NCI-H226 (cell line): Measurements from ENCODE around the gene GEMIN8.
A peak's percentile ranks its signal among the peaks of the same experiment; 100 is the strongest.

ENCODE experiments used
- DNase-seq: peaks from one replicate; pipeline ENCODE4 v3.0.0-alpha.2; 2015

GEMIN8 gene, protein sequence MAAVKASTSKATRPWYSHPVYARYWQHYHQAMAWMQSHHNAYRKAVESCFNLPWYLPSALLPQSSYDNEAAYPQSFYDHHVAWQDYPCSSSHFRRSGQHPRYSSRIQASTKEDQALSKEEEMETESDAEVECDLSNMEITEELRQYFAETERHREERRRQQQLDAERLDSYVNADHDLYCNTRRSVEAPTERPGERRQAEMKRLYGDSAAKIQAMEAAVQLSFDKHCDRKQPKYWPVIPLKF

DNA sequence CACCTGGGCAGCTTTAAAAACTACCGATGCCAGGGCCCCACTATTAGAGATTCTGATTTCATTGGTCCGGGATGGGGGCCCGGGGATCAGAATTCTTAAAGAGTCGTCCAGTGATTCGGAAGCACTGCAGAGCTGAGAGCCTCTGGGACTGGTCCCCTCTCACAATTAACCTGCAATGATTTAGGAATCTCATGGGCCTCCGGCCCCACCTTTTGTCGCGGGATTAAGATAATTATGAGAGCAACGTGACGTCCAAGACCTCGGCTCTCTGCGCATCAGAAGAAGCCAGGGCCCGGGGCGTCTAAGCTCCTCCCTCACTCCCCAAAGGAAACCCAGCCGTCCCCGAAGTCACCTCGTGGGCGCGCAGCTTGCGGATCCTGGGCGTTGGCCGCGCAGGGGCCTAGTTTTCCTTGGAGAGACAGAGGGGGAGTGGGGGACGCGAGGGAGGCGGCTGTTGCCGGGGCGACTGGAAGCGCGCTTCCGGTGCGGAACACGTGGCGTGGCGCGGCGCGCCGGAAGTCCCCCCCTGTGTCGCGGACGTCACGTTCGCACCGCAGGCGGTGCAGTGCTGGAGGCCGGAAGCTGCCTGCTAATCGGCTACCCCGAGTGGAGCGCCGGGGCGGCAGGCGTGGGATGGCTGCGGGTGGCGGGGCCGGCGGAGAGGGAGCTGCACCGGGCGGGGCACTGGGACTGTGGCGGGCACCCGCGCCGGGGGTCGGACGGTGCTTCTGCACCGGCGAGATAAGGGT, at the start of gene GEMIN8:
GEMIN8 (minus strand) TSS at position 468 of the 749 bp plus-strand sequence. CDS start 8,414 bp downstream, outside the sequence.
- DNase-seq: peak; percentile 70

DNA sequence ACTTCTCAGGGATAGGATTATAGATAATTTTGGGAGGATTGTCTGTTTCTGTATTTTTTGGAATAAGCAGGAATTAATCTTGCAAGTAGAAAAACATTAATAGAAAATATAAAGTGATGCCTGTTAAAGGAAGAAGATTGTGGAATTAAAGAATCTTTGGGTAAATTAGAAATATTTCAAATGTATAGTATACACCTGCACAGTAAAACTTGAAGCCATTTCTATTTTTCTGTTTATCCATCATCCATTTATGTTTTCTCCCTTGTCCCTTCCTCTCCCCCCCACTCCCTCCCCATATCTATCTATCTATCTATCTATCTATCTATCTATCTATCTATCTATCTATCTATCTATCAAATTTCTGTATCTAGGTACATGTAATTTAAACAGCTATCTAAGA, 46.9 kb upstream of the GEMIN8 start:
- DNase-seq: no peak

DNA sequence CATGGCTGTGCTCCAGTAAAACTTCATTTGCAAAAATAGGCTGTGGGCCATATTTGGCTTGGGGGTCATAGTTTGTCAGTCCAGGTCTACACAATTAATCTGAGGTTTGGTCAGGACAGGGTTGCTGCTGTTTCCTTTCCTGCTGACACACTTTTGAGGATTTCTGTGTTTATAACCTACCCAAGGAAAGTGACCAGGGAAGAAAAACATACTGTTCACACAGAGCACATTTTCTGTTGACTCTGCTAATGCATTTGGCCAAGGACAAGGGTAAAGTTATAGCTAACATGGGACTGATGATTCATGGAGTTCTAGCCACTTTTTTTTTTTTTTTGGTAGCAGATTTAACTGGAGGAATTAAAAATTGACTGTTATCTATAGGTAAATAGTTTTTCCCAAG, 43.9 kb upstream of the GEMIN8 start:
- no peak for DNase-seq

DNA sequence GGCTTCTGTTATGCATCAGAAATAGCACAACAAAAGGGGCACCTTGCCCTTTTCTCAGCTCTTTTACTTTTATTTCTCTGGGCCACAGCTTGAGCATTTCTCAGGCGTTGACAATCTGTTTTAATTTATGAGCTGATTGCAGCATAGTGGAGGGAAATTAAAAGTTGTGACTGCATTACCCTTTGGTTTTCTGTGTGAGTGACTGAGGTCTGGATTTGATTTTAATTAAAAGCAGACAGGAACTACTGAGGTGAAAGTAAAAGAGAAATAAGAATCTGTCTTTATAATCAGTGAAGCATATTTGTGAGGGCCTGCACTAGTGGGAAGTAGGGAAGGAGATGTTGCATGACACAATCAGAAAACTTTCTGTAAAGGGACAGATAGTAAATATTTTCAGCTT, 43.4 kb upstream of the GEMIN8 start:
- DNase-seq: no peak

DNA sequence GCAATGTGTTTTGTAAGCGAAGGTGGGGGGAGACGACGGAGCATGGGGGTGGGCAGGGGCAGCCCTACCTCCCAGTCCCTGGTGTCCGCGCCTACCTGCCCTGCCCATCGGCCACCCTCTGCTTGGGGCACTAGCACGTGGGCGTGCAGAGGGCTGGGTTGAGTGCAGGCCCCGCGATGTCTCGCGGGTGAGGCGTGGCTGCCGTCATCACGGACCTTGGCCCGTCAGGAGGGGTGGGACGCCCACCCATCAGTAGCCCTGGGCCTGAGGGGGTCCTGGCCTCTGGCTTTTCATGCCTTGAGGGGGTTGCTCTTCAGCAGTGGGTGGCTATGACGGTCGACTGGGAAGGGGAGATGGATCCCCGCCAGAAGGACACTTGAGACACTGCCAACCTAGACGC, 36.1 kb upstream of the GEMIN8 start:
- DNase-seq: no peak

DNA sequence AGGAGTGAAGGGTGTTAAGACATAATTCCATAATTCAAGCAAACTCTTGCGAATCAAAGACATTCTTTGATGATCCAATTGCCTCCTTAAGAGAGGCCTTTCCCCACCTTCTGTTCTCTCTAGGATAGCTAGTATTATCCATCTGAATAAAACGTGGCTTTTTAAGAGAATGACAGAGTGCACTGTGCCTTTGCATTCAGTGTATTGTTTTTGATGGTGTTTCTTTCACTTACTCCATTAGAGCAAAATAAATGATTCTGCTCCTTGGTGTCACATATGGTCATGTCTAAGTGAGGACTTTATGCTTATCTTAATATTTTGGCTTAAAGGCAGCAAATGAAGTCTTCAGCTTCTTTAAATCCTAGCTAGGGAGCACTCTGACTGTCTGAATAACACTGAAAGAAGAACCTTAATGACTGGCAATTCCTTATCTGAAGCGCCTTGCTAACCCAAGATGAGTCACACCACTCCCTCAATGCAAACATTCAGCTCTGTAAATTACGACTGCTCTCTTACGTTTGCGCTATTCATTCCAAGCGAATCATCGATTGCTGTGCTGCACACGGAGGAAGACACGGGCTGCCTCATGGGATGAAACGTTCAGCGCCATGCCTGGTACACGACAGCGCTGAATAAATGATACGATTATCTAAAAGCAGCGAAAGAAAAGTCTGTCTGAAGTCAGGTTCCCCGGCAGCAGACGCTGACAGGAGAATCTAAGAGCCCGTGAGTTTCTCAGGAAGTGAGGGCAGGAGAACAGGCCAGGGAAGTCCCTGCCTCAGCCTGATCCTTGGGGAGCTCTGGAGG, 35.1 kb upstream of the GEMIN8 start:
- peak; percentile 75 for DNase-seq

DNA sequence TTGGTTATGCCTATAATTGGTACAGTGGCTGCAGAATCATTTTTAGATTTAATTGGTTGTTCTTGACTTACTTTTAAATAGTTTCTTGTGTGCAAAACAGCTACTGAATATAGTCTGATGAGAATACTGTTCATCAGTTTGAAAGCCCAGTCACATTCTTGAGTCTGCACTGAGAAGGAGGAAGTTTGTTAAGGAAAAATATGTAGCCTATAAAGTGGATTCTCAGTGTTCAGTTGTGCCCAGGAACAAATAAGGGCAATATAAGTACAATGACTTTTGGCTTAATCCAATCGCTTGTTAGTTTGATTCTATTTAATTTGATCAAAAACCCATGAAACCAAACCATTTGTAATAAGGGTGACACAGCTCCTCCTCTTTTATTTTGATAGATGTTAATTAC, 32.8 kb upstream of the GEMIN8 start:
- DNase-seq: no peak

DNA sequence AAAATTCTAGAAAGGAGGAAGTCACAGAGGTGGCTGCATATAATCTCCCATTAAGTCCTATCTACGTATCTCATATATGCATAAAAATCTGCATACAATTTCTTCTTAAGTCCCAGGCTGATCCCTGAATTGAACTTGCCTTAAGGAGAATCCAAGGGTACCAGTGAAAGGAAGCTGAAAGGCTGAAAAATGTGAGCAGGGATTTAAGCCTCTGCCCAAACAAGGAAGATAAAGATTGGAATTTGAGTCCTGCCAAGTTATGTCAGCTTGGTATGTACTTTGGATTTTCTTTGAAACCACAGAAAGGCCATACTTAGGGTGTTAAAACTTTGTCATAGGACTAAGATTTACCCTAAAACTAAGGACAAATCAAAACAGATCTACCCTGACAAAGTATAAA, 26.5 kb upstream of the GEMIN8 start:
- no peak for DNase-seq

DNA sequence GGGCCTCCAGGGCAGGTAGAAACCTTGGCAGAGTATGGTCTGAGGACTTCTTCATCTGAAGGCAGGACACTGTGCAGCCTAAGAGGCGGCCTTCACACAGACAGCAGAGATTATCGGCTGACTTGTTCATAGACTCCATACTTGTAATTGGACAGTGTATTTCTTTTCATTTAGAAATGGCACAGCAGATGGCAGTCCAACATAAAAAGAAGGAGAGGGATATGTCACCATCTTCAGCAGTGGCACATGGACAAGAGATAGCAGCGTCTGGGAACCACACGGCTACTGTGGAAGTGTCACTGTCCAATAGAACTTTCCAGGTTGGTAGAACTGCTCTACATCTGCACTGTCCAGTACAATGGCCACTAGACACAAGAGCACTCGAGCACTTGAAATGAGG, 21.7 kb upstream of the GEMIN8 start:
- no peak for DNase-seq

DNA sequence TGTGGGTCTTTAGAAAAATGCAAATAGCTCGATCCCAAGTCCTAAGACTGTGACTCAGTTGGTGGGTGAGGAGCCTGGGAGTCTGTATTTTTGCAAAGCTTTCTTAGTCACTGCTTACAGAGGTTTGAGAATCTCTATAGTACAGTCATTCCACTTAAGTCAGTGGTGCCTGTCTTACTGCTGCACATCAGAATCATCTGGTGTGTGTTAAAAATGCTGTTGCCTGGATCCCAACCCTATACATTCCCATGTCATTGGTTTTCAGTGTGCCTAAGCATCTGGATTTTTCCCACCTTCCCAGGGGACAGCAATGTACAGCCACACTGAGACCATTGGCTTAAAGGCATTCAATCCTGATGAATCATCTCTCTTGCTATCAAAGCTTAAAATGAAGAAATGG, 21.0 kb upstream of the GEMIN8 start:
- no peak for DNase-seq

DNA sequence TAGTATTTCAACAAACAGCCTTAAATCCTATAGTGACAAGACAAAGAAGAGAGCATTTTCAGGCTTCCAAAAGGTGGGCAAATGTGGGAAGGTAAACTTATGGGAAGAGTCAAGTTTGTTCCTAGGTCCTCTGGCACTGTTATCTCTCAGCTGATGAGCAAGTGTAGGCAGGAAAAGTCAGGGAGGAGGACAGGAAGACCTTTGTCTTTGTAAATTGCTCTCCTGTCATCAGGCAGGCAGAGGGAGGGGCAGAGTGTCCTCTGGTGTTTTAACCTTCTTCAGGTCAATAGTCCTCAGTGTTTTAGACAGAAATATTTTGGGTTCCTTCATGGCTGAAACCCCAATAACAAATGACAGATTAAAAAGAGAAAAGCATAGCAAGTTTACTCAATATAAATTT, 13.5 kb upstream of the GEMIN8 start:
- DNase-seq: no peak

DNA sequence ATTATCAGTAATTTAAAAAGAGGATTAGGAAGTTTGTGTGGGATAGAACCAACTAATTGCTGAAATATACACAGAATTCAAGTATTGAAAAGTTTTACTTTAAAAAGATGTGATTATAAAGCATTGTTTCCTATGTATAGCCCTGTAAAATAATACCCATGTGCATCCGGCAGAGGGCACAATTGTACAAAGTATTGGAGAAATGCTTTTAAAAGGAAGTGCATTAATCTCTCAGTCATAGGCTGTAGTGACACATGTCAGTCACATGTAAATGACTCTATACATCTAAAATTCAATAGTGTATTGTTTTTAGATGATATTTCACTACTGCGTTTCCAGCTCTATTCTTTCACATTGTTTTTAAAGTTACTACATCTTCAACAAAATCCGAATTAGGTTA, 9.7 kb upstream of the GEMIN8 start:
- DNase-seq: no peak

DNA sequence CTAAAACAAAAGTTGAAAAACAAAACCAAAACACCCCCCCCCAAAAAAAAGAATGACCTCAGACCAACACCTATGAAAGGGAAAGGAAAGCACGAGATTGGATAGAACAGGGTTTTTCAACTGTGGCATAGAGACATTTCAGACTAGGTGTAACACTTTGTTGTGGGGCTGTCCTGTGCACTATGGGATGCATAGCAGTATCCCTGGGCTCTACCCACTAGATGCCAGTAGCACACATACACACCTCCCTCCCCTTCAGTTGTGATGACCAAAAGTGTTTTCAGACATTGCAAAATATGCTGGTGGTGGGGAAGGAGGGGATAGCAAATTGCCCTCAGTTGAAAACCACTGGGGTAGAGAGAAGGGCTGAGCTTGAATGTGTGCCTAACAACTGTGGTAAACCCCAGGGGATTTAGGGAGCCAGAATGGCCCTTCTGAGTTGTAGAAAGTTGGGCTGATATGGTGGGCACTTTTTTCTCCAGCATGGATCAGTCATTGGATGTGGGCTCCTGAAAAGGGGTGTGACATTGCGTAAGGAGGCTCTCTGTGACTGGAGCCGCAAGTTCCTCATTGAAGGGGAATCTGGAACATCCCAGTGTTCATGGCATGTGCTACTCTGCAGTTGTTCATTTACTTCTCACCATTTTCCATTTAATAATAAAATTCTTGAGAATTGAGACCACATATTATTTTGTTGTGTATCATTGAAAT, 8.8 kb upstream of the GEMIN8 start:
- no peak for DNase-seq

DNA sequence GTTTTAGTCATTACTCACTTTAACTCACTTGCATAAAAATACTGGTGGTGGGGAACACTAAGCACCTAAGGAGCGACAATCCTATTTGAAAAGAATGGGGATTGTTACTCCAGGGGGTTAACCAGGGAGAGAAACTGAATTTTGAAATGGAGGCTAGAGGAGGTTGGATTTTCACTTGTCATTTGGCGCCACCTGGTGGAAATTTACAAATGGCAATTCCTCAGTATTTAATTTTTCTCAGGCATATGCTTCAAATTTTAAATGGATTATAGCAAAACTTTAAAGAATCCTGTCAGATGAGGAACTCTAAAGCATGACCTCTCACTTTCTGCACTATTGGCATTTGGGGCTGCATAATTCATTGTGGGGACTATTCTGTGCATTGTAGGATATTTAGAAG, 2.7 kb upstream of the GEMIN8 start:
- no peak for DNase-seq

DNA sequence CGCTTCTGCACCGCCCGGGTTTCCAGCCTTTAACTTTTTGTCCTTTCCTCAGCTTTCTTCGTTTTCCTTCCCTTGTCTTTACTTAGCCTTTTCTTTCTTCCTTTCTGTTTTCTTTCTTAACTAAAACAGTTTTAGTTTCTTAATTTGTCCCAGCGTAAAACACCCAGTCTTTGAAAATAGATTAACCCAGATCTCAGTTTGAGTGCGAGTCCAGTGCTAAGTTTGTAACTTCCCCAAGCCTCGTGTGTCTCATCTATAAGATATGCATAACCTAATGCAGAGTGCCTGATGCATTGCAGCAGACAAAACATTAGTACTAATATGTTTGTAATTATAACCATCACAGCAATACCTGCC, 460 bp upstream of the GEMIN8 start:
- no peak for DNase-seq

DNA sequence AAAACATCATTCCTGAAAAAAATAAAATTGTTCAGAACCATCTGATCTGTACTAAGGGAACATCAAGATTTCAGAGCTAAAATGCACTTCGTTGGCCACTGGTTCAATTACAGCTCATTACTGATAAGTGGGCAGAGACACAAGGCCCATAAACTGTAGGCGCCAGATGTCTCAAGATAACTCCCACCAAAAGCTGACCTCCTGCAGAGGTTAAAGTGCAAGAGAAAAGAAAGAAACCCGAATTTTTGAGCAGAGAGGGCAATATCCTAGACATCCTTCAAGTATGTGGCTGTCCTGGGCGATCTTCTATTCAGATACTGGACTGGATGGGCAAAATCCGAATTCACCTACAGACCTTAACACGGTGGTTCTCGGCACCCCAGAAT, 660 bp downstream of the GEMIN8 start:
- no peak for DNase-seq

DNA sequence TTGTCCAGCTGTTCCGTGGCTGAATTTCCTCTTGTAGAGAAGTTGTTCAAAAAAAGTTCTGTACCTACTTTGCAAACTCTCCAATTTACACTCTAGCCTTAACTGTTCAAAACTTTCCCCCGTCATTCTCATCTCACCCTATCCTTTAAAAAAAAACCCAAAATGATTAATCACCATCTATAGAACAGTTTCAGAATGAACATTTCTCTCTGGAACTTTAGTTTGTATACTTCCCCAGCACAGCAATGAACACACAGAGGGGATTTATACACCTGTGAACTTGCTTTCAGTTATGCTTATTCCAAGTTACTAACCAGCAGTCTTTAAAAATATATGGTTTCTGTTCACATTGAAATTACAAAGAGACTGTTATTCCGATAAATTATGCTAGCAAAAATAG, 1.2 kb downstream of the GEMIN8 start:
- DNase-seq: no peak

DNA sequence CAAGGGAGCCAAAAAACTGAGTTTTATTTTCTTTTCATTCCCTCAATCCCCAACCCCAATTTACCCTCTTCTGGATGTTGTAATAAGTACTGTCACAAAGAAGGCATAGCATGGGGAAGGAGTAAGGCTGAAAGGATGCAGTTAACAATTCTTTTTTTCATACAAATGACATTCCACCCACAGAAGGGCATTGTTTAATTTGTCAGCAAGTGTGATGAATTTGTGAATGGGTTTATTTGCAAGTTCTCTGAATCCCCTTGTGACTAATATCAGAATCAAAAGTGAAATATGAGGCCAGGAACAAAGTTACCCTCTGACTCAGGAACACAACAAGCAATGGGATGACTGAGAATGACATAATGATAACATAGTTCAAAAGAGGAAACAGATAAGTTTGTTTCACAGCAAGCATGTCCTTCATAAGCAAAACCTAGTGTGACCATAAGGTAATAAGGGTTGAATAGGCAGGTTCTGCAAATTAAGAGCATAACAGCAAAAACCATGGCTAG, 2.1 kb downstream of the GEMIN8 start:
- peak; percentile 50 for DNase-seq

DNA sequence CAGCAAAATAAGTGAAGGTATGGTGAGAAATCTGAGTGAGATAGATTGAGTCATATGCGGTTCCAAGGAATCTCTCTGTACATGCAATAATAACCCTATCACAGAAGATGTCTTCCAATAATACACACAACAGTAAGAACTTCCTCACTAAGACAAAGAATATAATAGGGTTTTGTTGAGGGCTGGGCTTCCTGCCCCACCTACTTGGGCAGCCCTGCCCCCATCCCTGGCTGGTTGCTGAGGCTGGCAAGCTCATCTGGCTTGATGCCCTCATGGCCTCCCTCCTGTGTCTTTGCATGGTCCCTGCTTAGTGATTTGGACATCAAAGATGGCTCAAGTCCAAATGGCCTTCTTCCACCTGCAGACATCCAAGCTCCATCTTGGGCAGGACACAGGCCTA, 2.7 kb downstream of the GEMIN8 start:
- no peak for DNase-seq

DNA sequence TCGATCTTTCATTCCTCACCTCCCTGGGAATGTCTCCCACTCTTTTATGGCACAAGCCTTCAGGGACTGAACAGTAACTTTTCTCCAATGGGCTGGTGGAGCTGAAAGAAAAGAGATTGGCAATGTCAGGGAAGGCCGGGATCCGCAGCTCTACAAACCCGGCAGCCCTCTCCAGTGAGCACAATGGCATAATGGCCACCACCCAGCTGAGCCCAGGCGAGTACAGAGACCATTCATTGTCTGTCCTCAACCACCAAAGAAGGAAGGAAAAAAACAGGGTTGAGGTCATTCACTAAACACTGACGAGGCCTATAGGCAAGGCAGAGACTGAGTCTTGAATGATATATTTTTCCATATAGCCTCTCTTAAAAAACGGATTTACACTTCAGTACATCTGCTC, 3.6 kb downstream of the GEMIN8 start:
- no peak for DNase-seq

DNA sequence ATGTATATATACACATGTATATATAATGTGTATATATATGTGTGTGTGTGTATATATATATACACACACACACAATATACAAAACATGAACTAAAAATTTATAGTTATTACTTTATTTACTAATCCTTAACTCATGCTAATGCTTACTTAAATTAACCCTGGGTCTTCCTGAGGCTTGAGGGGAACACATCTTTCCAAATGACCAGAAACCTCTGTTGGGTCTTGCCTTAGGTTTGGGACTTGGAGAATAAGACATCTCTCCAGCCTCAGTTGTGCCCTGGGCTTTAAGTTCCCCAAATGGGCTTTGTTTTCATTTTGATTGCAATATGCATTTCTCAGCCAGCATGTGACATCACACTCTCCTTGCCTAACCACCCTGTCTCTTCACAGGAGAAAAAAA, 7.7 kb downstream of the GEMIN8 start:
- DNase-seq: no peak

DNA sequence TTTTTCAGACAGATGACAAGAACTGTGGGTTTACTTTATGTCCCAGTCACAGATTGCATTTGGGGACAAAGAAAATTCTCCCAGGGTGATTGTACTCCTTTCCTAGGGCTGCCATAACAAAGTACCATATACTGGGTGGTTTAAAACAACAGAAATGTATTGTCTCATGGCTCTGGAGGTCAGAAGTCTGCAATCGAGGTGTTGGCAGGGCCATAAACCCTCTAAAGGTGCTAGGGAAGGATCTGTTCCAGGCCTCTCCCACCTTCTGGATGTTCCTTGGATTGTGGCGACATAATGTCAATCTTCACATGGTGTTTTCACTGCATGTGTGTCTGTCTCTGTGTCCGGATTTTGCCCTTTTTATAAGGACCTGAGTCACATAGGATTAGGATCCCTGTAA, 12.3 kb downstream of the GEMIN8 start:
- no peak for DNase-seq

DNA sequence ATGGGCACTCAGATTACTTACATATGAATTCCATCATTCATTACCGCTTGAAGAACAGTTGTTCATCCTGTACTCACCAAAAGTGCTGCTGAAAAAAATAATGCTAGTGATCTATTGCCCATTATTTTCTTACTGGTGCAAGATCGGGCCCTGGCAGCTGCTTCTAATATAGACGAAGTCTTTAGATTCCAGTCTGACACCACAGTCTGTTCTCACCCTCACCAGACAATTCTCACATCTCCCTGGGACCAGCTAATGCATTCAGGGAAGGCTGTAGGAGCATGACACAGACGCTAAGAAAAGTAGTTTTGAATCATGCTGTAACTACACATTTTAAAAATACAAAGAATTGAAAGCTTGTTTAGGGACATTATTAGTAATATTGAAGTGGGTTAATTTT, 13.8 kb downstream of the GEMIN8 start:
- no peak for DNase-seq
